ENCODE measurements around the gene PTEN. TPM values are rescaled to one million over a fixed set of nuclear protein-coding genes. Genes with fewer than 3 reads are reported as not detected.

Gene PTEN
- total RNA-seq, 2 experiments from 2014 or later = 79.8 to 86.0 TPM

DNA sequence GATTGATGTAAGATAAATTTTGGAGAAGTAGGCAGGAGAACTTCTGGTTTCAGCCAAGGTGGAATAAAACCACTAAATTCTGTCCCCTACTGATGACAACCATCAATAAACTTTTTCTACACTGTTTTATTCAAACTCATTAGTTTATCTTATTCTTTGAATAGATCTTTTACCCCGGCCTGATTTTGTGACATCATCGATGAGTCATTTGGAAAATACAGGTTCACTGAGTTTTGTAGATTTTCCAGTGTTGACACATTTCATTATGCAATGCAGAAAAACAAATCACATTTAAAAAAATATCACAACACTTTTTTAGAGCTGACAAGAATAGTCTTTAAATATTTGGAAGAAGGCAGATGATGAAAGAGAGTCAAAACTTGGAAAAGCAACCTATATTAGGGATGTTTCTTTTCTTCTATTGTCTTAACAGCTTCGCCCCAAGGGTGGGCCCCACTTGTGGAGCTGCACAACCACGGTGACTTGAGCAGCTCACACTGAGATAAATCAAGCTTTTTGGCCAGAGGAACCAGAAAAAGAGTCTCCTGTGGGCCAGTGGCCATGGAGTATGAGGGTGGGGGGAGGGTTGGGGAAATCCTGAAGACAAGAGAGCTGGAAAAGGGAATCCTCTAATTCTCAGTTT is 112.8 kb downstream of the PTEN start:
- ChIA-PET POLR2A (interaction anchor here (0.6 to 0.8 kb wide), 2 partner anchors 108 to 265 kb away, joined by 3 to 4 read pairs; no protein-coding TSS in a partner anchor), CTCF (interaction anchor here (1.2 kb wide), 1 partner anchor 28 kb away, joined by 3 read pairs; no protein-coding TSS in a partner anchor)
- intact Hi-C loops (cut with DNase I, micrococcal nuclease) = no loop called here
- no peaks in the 10 kb centered on the region for H3K9me3 Mint-ChIP-seq
- no peak overlapping the region for H3K4me3 Mint-ChIP-seq
- Histone ChIP-seq H3K9me3 (ENCODE audit: control insufficient read depth in 1 of 2, insufficient read depth in 1 of 2, low read length in 2 of 2) (no peaks in the 10 kb centered on the region), H3K4me3 (ENCODE audit: low read length) (no peak overlapping the region), H3K4me1 (ENCODE audit: insufficient read depth, low read length) (no peaks in the 10 kb centered on the region), H3K27ac (ENCODE audit: low read depth in 1 of 2, low read length in 2 of 2) (no peak overlapping the region), H3K36me3 (ENCODE audit: insufficient read depth, low read length) (no peaks in the 10 kb centered on the region), H3K27me3 (ENCODE audit: control insufficient read depth in 1 of 2, insufficient read depth in 2 of 2, low read length in 2 of 2) (no peaks in the 10 kb centered on the region)
- TF ChIP-seq, protein P1, sequence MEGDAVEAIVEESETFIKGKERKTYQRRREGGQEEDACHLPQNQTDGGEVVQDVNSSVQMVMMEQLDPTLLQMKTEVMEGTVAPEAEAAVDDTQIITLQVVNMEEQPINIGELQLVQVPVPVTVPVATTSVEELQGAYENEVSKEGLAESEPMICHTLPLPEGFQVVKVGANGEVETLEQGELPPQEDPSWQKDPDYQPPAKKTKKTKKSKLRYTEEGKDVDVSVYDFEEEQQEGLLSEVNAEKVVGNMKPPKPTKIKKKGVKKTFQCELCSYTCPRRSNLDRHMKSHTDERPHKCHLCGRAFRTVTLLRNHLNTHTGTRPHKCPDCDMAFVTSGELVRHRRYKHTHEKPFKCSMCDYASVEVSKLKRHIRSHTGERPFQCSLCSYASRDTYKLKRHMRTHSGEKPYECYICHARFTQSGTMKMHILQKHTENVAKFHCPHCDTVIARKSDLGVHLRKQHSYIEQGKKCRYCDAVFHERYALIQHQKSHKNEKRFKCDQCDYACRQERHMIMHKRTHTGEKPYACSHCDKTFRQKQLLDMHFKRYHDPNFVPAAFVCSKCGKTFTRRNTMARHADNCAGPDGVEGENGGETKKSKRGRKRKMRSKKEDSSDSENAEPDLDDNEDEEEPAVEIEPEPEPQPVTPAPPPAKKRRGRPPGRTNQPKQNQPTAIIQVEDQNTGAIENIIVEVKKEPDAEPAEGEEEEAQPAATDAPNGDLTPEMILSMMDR (IDR thresholded peaks at IDR 0.05) = no peak
- H3K27ac Mint-ChIP-seq = no peak overlapping the region
- ATAC-seq (ENCODE audit: poor library complexity) = no peak
- no peaks in the 10 kb centered on the region for H3K36me3 Mint-ChIP-seq (ENCODE audit: low read depth)
- DNase-seq = peak in 2 of 14 experiments; percentile 36 to 38
- no peaks in the 10 kb centered on the region for H3K27me3 Mint-ChIP-seq
- H3K4me1 Mint-ChIP-seq (ENCODE audit: low read depth) = no peaks in the 10 kb centered on the region

DNA sequence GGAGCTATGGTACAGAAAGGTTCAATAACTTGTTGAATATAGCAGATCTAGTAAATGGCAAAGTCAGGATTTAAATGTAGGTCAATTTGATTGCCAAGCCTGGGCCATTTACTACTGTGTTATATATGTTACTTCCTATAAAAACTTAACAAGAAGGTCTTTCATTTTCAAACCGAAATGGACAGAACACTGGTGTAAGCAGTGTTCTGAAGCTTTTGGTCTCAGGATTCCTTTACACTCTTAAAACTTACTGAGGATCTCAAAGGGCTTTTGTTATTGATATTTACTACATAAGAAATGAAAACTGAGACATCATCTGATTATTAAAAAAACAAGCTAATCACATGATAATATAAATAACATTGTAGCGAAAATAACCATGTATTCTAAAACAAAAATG is 114.7 kb downstream of the PTEN start:
- no peak for DNase-seq
- H3K9me3 Mint-ChIP-seq = no peaks in the 10 kb centered on the region

DNA sequence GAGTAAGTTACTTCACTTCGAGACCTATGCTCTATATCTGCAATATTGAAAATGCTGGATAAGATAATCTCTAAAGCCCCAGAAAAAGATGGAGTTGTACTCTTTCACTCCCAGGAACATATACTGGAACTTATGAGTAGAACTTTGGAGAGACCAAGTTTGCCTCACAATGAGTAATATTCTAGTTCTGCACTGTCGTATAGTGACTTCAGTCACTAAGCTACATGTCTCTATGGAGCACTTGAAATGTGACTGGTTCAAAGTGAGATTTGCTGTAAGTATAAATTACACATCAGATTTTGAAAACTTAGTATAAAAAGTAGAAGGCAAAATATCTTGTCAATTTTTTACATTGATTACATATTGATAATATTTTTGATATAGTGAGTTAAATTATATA is 116.4 kb downstream of the PTEN start:
- no peaks in the 10 kb centered on the region for H3K4me1 ChIP-seq (ENCODE audit: insufficient read depth, low read length)
- ChIA-PET CTCF (interaction anchor here (1.2 kb wide), 1 partner anchor 9 kb away, joined by 3 read pairs; no protein-coding TSS in a partner anchor), POLR2A (interaction anchor here (0.5 kb wide), 1 partner anchor 135 kb away, joined by 3 read pairs; no protein-coding TSS in a partner anchor)
- Mint-ChIP-seq H3K36me3 (ENCODE audit: low read depth) (no peaks in the 10 kb centered on the region), H3K27ac (no peak overlapping the region), H3K9me3 (no peaks in the 10 kb centered on the region), H3K27me3 (no peaks in the 10 kb centered on the region), H3K4me1 (ENCODE audit: low read depth) (no peaks in the 10 kb centered on the region), H3K4me3 (no peak overlapping the region)
- no peak overlapping the region for H3K27ac ChIP-seq (ENCODE audit: low read depth in 1 of 2, low read length in 2 of 2)
- H3K9me3 ChIP-seq (ENCODE audit: control insufficient read depth in 1 of 2, insufficient read depth in 1 of 2, low read length in 2 of 2) = no peaks in the 10 kb centered on the region
- H3K36me3 ChIP-seq (ENCODE audit: insufficient read depth, low read length) = no peaks in the 10 kb centered on the region
- ATAC-seq (ENCODE audit: poor library complexity) (no peak), DNase-seq (no peak)
- no peak overlapping the region for H3K4me3 ChIP-seq (ENCODE audit: low read length)
- TF ChIP-seq, protein P1 (IDR thresholded peaks at IDR 0.05) = no peak
- H3K27me3 ChIP-seq (ENCODE audit: control insufficient read depth in 1 of 2, insufficient read depth in 2 of 2, low read length in 2 of 2) = no peaks in the 10 kb centered on the region
- intact Hi-C loops (cut with DNase I, micrococcal nuclease) = no loop called here

More for the DNA sequence above, 114.7 kb downstream of the PTEN start:
- Histone ChIP-seq H3K27ac (ENCODE audit: low read depth in 1 of 2, low read length in 2 of 2) (no peak overlapping the region), H3K4me3 (ENCODE audit: low read length) (no peak overlapping the region), H3K36me3 (ENCODE audit: insufficient read depth, low read length) (no peaks in the 10 kb centered on the region), H3K4me1 (ENCODE audit: insufficient read depth, low read length) (no peaks in the 10 kb centered on the region), H3K9me3 (ENCODE audit: control insufficient read depth in 1 of 2, insufficient read depth in 1 of 2, low read length in 2 of 2) (no peaks in the 10 kb centered on the region), H3K27me3 (ENCODE audit: control insufficient read depth in 1 of 2, insufficient read depth in 2 of 2, low read length in 2 of 2) (no peaks in the 10 kb centered on the region)
- Mint-ChIP-seq H3K27me3 (no peaks in the 10 kb centered on the region), H3K27ac (no peak overlapping the region), H3K36me3 (ENCODE audit: low read depth) (no peaks in the 10 kb centered on the region), H3K4me3 (no peak overlapping the region), H3K4me1 (ENCODE audit: low read depth) (no peaks in the 10 kb centered on the region)
- intact Hi-C loops (cut with DNase I, micrococcal nuclease) = no loop called here
- TF ChIP-seq, protein P1 (IDR thresholded peaks at IDR 0.05) = no peak
- POLR2A ChIA-PET = no interaction called here
- no peak for ATAC-seq (ENCODE audit: poor library complexity)
- CTCF ChIA-PET = interaction anchor here (1.1 kb wide), 1 partner anchor 9 kb away, joined by 3 read pairs; no protein-coding TSS in a partner anchor

All from CD4-positive, alpha-beta T cell (primary cell).